ENCODE results near the gene RAB33A. TPM values are rescaled to one million over a fixed set of nuclear protein-coding genes. Genes with fewer than 3 reads are reported as not detected.

RAB33A gene
- total and polyA plus RNA-seq, 2 of the 4 experiments (the other 2 are of a cell fraction): 1.6 to 1.8 TPM

- no peaks in the 10 kb centered on the region for H4K20me1 ChIP-seq (ENCODE audit: insufficient read depth, low read length)
- H2BK5ac ChIP-seq (ENCODE audit: low read depth, low read length, poor library complexity, severe bottlenecking): no peak overlapping the region
- H3K9me3 ChIP-seq (ENCODE audit: control insufficient read depth, insufficient read depth, low read length): no peaks in the 10 kb centered on the region
- H3K9me1 ChIP-seq (ENCODE audit: insufficient read depth, low read length): no peaks in the 10 kb centered on the region
- H2BK20ac ChIP-seq (ENCODE audit: low read depth, low read length): no peak overlapping the region
- H3K4me3 ChIP-seq (ENCODE audit: insufficient read depth, low read depth, low read length): no peak overlapping the region
- in situ Hi-C loops (cut with MboI; ENCODE audit: low sequenced_read_pairs) (no loop called here), dilution Hi-C loops (cut with HindIII; ENCODE audit: low sequenced_read_pairs, unreplicated experiment) (no loop called here), intact Hi-C loops (cut with micrococcal nuclease) (no loop called here)
- no peaks in the 10 kb centered on the region for H3K79me1 ChIP-seq (ENCODE audit: low read depth in 1 of 2, low read length in 2 of 2)
- no peak overlapping the region for H3K9ac ChIP-seq (ENCODE audit: low read depth, low read length)
- ChIA-PET CTCF (no interaction called here), POLR2A (ENCODE audit: unreplicated experiment) (no interaction called here)
- no peak overlapping the region for H3K4ac ChIP-seq (ENCODE audit: low read depth, low read length)
- H3K4me1 ChIP-seq (ENCODE audit: control insufficient read depth, insufficient read depth, low read length): no peaks in the 10 kb centered on the region
- H4K91ac ChIP-seq (ENCODE audit: insufficient read depth, low read depth, low read length): no peak overlapping the region
- no peak overlapping the region for H4K5ac ChIP-seq (ENCODE audit: low read depth, low read length)
- no peaks in the 10 kb centered on the region for H3K27me3 ChIP-seq (ENCODE audit: control insufficient read depth, insufficient read depth, low read length)
- WGBS, 2 experiments (ENCODE audit: extremely low coverage in 2 of 2, insufficient read length in 1 of 2): no CpG with 5 or more reads among the region's 2 CpGs
- no peak overlapping the region for H2AK5ac ChIP-seq (ENCODE audit: low read depth, low read length)
- H2BK15ac ChIP-seq (ENCODE audit: low read depth, low read length): no peak overlapping the region
- DNase-seq: no peak
- no peak for TF ChIP-seq MAZ (IDR thresholded peaks at IDR 0.05; ENCODE audit: borderline replicate concordance, low read depth, low read length)
- no peak for TF ChIP-seq NFE2L2 (IDR thresholded peaks at IDR 0.05; ENCODE audit: low read depth, low read length)
- TF ChIP-seq ELK1 (IDR thresholded peaks at IDR 0.05; ENCODE audit: borderline replicate concordance, low read depth, low read length): no peak
- no peak for TF ChIP-seq FOS (IDR thresholded peaks at IDR 0.05; ENCODE audit: low read depth, low read length)
- no peak for TF ChIP-seq MXI1 (IDR thresholded peaks at IDR 0.05; ENCODE audit: borderline replicate concordance, low read depth, low read length)
- no peak for TF ChIP-seq CEBPB (IDR thresholded peaks at IDR 0.05; ENCODE audit: low read depth, low read length)
- TF ChIP-seq BHLHE40 (IDR thresholded peaks at IDR 0.05; ENCODE audit: low read depth, low read length): no peak
- TF ChIP-seq, protein P1, sequence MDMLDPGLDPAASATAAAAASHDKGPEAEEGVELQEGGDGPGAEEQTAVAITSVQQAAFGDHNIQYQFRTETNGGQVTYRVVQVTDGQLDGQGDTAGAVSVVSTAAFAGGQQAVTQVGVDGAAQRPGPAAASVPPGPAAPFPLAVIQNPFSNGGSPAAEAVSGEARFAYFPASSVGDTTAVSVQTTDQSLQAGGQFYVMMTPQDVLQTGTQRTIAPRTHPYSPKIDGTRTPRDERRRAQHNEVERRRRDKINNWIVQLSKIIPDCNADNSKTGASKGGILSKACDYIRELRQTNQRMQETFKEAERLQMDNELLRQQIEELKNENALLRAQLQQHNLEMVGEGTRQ (IDR thresholded peaks at IDR 0.05; ENCODE audit: low read depth, low read length): no peak
- no peak for TF ChIP-seq RFX5 (IDR thresholded peaks at IDR 0.05; ENCODE audit: low read depth, low read length)
- TF ChIP-seq CHD1 (IDR thresholded peaks at IDR 0.05; ENCODE audit: low read depth, low read length): no peak
- TF ChIP-seq SMC3 (IDR thresholded peaks at IDR 0.05; ENCODE audit: low read depth, low read length): no peak
- TF ChIP-seq RCOR1 (IDR thresholded peaks at IDR 0.05; ENCODE audit: insufficient replicate concordance, low read length): no peak
- TF ChIP-seq RAD21 (IDR thresholded peaks at IDR 0.05; ENCODE audit: low read length): no peak
- TF ChIP-seq MAFK (IDR thresholded peaks at IDR 0.05; ENCODE audit: low read depth, low read length): no peak
- no peak for TF ChIP-seq POLR2A (IDR thresholded peaks at IDR 0.05; ENCODE audit: low read depth, low read length)
- TF ChIP-seq, protein P2, sequence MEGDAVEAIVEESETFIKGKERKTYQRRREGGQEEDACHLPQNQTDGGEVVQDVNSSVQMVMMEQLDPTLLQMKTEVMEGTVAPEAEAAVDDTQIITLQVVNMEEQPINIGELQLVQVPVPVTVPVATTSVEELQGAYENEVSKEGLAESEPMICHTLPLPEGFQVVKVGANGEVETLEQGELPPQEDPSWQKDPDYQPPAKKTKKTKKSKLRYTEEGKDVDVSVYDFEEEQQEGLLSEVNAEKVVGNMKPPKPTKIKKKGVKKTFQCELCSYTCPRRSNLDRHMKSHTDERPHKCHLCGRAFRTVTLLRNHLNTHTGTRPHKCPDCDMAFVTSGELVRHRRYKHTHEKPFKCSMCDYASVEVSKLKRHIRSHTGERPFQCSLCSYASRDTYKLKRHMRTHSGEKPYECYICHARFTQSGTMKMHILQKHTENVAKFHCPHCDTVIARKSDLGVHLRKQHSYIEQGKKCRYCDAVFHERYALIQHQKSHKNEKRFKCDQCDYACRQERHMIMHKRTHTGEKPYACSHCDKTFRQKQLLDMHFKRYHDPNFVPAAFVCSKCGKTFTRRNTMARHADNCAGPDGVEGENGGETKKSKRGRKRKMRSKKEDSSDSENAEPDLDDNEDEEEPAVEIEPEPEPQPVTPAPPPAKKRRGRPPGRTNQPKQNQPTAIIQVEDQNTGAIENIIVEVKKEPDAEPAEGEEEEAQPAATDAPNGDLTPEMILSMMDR (conservative IDR thresholded peaks at IDR 0.05; ENCODE audit: low read depth, low read length): no peak
- H2AFZ ChIP-seq (replicated peaks; ENCODE audit: low read length, poor library complexity): no peak overlapping the region
- H3K56ac ChIP-seq (ENCODE audit: extremely low read depth, insufficient read depth, low read length): no peak overlapping the region
- H3K18ac ChIP-seq (ENCODE audit: low read depth, low read length): no peak overlapping the region
- H3K14ac ChIP-seq (replicated peaks; ENCODE audit: low read depth, low read length): no peak overlapping the region
- H3K23ac ChIP-seq (ENCODE audit: low read depth, low read length): no peak overlapping the region
- H2AK9ac ChIP-seq (replicated peaks; ENCODE audit: low read depth, low read length, poor library complexity): no peak overlapping the region
- H2BK120ac ChIP-seq (ENCODE audit: low read depth, low read length): no peak overlapping the region
- no peak overlapping the region for H3K27ac ChIP-seq (ENCODE audit: insufficient read depth, low read length)
- peaks cover 7% of the 10 kb centered on the region; the same call in 1 of the 2 replicates for H3K36me3 ChIP-seq (ENCODE audit: control insufficient read depth, insufficient read depth, low read length)
- no peak overlapping the region for H3K4me2 ChIP-seq (ENCODE audit: low read depth, low read length)
- no peak overlapping the region for H4K8ac ChIP-seq (ENCODE audit: low read depth in 2 of 2, low read length in 2 of 2)
- BruUV-seq (replicated peaks): no TSS peak
- ATAC-seq (ENCODE audit: low read depth): no peak
Observed at GRCh38 chrX:130213376-130213775, 41.6 kb downstream of the RAB33A start.

All from IMR-90 (cell line).